GM23248 (cell line): ENCODE data around the gene RAB33B.

Experiments used
- EZH2 ChIP-seq: fragments of 200-600 bp; sonication (generic); IDR thresholded peaks from 2 replicates; pipeline ENCODE4 v1.6.1; 2018; ENCODE audit warnings: antibody characterized with exemption, mild to moderate bottlenecking; ENCODE audit not compliant: insufficient read depth, poor library complexity, severe bottlenecking
- EZH2phosphoT487 ChIP-seq: fragments of 200-600 bp; sonication (generic); IDR thresholded peaks from 2 replicates; pipeline ENCODE4 v1.6.1; 2018; ENCODE audit warnings: antibody characterized with exemption, moderate library complexity, mild to moderate bottlenecking, low read depth; ENCODE audit not compliant: insufficient read depth

GRCh38 chr4:139514382-139515059 is 60.6 kb downstream of the RAB33B start:
- TF ChIP-seq EZH2phosphoT487, result no peak
- TF ChIP-seq EZH2, result no peak
